Upper lobe of right lung (tissue), 1 donor: ENCODE data around the gene NPY. TPM values are rescaled to one million over a fixed set of nuclear protein-coding genes. Genes with fewer than 3 reads are reported as not detected.

ENCODE experiments used
- ATAC-seq: fragments of 200-7000 bp; cut with Tn5 transposase; one replicate; pipeline ENCODE4 v1.9.1; 2020; ENCODE audit warnings: mild to moderate bottlenecking, moderate library complexity
- DNase-seq: peaks from one replicate; pipeline ENCODE4 v3.0.0-alpha.2; 2020
- H3K27ac ChIP-seq: fragments of 200-600 bp; one replicate; pipeline ENCODE4 v1.8.0; 2022
- H3K27me3 ChIP-seq: fragments of 200-600 bp; one replicate; pipeline ENCODE4 v1.8.0; 2022; ENCODE audit warnings: mild to moderate bottlenecking
- H3K36me3 ChIP-seq: fragments of 200-600 bp; one replicate; pipeline ENCODE4 v1.8.0; 2022
- H3K4me1 ChIP-seq: fragments of 200-600 bp; one replicate; pipeline ENCODE4 v1.8.0; 2022
- H3K4me3 ChIP-seq: fragments of 200-600 bp; one replicate; pipeline ENCODE4 v1.8.0; 2022; ENCODE audit warnings: mild to moderate bottlenecking
- H3K9me3 ChIP-seq: fragments of 200-600 bp; one replicate; pipeline ENCODE4 v1.8.0; 2022
- CTCF ChIP-seq: fragments of 200-600 bp; IDR thresholded peaks from one replicate; pipeline ENCODE4 v1.8.0; 2022; ENCODE audit warnings: antibody characterized with exemption
- intact Hi-C: fragments of 100-400 bp; cut with DNase I; formaldehyde crosslinking; loops from one replicate; pipeline ENCODE4 v1.11.0; 2022
- total RNA-seq: library from RNA; stranded (reverse); fragmentation: NEBNext Ultra II Directional; extraction: Animal tissue kit (Norgen Biotek cat#: 25700); gene quantifications from one replicate; pipeline ENCODE4 v1.2.1, GENCODE V29; 2021
- donor health status: DM: no; HTN: yes; CAD: no; lungs with severe emphysema.

Gene NPY
- total RNA-seq, 1 donor from 2014 or later = not detected

- Histone ChIP-seq H3K9me3 (no peaks in the 10 kb centered on the region), H3K27me3 (no peaks in the 10 kb centered on the region), H3K4me3 (no peak overlapping the region), H3K4me1 (no peaks in the 10 kb centered on the region), H3K27ac (no peak overlapping the region), H3K36me3 (no peaks in the 10 kb centered on the region)
- no peak for TF ChIP-seq CTCF
- intact Hi-C loops = no loop called here
- DNase-seq (no peak), ATAC-seq (peak; percentile 46)
Measured at GRCh38 chr7:24313777-24314176, 29.8 kb downstream of the NPY start.

- peak; percentile 15 for ATAC-seq
- intact Hi-C loops = no loop called here
- no peaks in the 10 kb centered on the region for H3K4me1 ChIP-seq
Measured at GRCh38 chr7:24316340-24316739, 32.4 kb downstream of the NPY start.

GRCh38 chr7:24318326-24318725 lies 34.3 kb downstream of the NPY start:
- intact Hi-C loops = no loop called here
- Histone ChIP-seq H3K27ac (no peak overlapping the region), H3K4me1 (no peaks in the 10 kb centered on the region), H3K27me3 (no peaks in the 10 kb centered on the region), H3K9me3 (no peaks in the 10 kb centered on the region), H3K36me3 (no peaks in the 10 kb centered on the region), H3K4me3 (no peak overlapping the region)
- DNase-seq (no peak), ATAC-seq (peak; percentile 48)
- TF ChIP-seq CTCF = peak; percentile 22

More at GRCh38 chr7:24316340-24316739, 32.4 kb downstream of the NPY start:
- no peak overlapping the region for H3K4me3 ChIP-seq
- no peak overlapping the region for H3K27ac ChIP-seq
- H3K36me3 ChIP-seq = no peaks in the 10 kb centered on the region
- TF ChIP-seq CTCF = no peak
- H3K27me3 ChIP-seq = no peaks in the 10 kb centered on the region
- no peaks in the 10 kb centered on the region for H3K9me3 ChIP-seq
- DNase-seq = no peak

GRCh38 chr7:24319209-24319608 lies 35.2 kb downstream of the NPY start:
- Histone ChIP-seq H3K27ac (no peak overlapping the region), H3K36me3 (no peaks in the 10 kb centered on the region), H3K9me3 (no peaks in the 10 kb centered on the region), H3K27me3 (no peaks in the 10 kb centered on the region), H3K4me3 (no peak overlapping the region), H3K4me1 (no peaks in the 10 kb centered on the region)
- DNase-seq (no peak), ATAC-seq (no peak)
- no peak for TF ChIP-seq CTCF
- intact Hi-C loops = no loop called here

DNA sequence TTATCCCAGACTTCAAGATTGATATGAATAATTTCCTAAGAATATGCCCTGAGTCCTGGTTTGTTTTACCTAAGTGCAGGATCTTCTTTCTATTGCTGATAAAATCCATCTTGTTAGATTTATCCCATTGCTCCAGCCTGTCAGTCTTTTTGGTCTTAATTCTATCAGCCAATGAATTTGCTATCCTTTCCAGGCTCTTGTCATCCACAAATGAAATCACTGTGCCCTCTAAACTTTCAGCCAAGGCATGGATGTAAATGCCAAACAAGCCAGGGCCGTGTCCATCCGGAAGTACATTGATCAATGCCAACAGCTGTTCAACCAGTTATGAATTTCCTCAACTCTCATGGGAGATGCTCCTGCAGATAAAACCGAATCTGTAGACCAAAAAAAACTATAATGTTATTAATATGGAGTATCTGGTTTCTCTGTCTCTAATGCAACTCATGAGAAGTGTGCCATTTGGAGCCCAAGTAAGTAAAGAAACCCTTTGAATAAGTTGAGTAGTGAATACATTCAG lies 40.0 kb downstream of the NPY start:
- ATAC-seq = no peak
- Histone ChIP-seq H3K9me3 (no peaks in the 10 kb centered on the region), H3K4me1 (no peaks in the 10 kb centered on the region), H3K27ac (no peak overlapping the region), H3K36me3 (no peaks in the 10 kb centered on the region), H3K27me3 (no peaks in the 10 kb centered on the region), H3K4me3 (no peak overlapping the region)
- no peak for DNase-seq
- TF ChIP-seq CTCF = no peak
- intact Hi-C loops = no loop called here

DNA sequence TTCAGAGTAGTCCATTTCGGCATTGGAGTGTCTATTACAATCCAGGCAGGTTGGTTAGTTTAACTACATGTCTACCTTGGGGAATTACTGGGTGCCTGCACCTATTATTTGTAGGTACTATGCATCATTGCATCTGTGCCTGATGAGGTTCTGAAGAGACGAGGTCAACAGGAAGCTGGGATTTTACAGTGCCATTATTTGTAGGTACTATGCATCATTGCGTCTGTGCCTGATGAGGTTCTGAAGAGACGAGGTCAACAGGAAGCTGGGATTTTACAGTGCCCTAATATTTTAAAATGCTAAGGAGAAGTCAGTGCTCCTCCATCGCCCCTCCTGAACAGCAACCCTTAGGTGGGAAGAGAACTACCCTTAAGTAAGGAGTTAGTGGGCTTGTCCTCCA lies 41.7 kb downstream of the NPY start:
- H3K9me3 ChIP-seq = no peaks in the 10 kb centered on the region
- ATAC-seq = no peak
- intact Hi-C loops = no loop called here
- no peak for DNase-seq
- no peak overlapping the region for H3K4me3 ChIP-seq
- H3K27me3 ChIP-seq = no peaks in the 10 kb centered on the region
- no peak overlapping the region for H3K27ac ChIP-seq
- H3K4me1 ChIP-seq = no peaks in the 10 kb centered on the region
- H3K36me3 ChIP-seq = no peaks in the 10 kb centered on the region
- no peak for TF ChIP-seq CTCF
